ENCODE results near the gene SLC34A1.

SLC34A1 gene

GRCh38 chr5:177426566-177427210 is 42.5 kb downstream of the SLC34A1 start, which contains the start of gene GRK6:
TSS of gene GRK6 (plus strand) at chr5:177426676. CDS start at chr5:177426846, 170 bp downstream.
- TF ChIP-seq TAF1 (IDR thresholded peaks at IDR 0.05; ENCODE audit: borderline replicate concordance, low read depth, low read length), result peak; percentile 24; the same call in 1 of the 2 replicates
- no peak for TF ChIP-seq POLR2AphosphoS5 (IDR thresholded peaks at IDR 0.05; ENCODE audit: low read depth, low read length)
- TF ChIP-seq POLR2A (IDR thresholded peaks at IDR 0.05; ENCODE audit: low read depth, low read length), result peak; percentile 75
- FAIRE-seq (peak; percentile 74), DNase-seq (ENCODE audit: insufficient read length) (no peak)

GRCh38 chr5:177427211-177427822 is 43.1 kb downstream of the SLC34A1 start:
- no peak; the same call in 1 of the 2 replicates for TF ChIP-seq POLR2AphosphoS5 (IDR thresholded peaks at IDR 0.05; ENCODE audit: low read depth, low read length)
- TF ChIP-seq TAF1 (IDR thresholded peaks at IDR 0.05; ENCODE audit: borderline replicate concordance, low read depth, low read length), result no peak
- TF ChIP-seq POLR2A (IDR thresholded peaks at IDR 0.05; ENCODE audit: low read depth, low read length), result no peak
- FAIRE-seq, result no peak
- no peak for DNase-seq (ENCODE audit: insufficient read length)

- DNase-seq (ENCODE audit: insufficient read length) (no peak), FAIRE-seq (peak; percentile 27)
- peak; percentile 22; the same call in 1 of the 2 replicates for TF ChIP-seq POLR2A (IDR thresholded peaks at IDR 0.05; ENCODE audit: low read depth, low read length)
- no peak for TF ChIP-seq TAF1 (IDR thresholded peaks at IDR 0.05; ENCODE audit: borderline replicate concordance, low read depth, low read length)
- TF ChIP-seq POLR2AphosphoS5 (IDR thresholded peaks at IDR 0.05; ENCODE audit: low read depth, low read length), result no peak; the same call in 1 of the 2 replicates
Measured at GRCh38 chr5:177427919-177428573, 43.8 kb downstream of the SLC34A1 start.

GRCh38 chr5:177428574-177429217 is 44.5 kb downstream of the SLC34A1 start:
- FAIRE-seq (no peak), DNase-seq (ENCODE audit: insufficient read length) (no peak)
- no peak for TF ChIP-seq POLR2AphosphoS5 (IDR thresholded peaks at IDR 0.05; ENCODE audit: low read depth, low read length)
- no peak for TF ChIP-seq TAF1 (IDR thresholded peaks at IDR 0.05; ENCODE audit: borderline replicate concordance, low read depth, low read length)
- TF ChIP-seq POLR2A (IDR thresholded peaks at IDR 0.05; ENCODE audit: low read depth, low read length), result no peak

GRCh38 chr5:177429248-177430040 is 45.2 kb downstream of the SLC34A1 start:
- no peak for TF ChIP-seq TAF1 (IDR thresholded peaks at IDR 0.05; ENCODE audit: borderline replicate concordance, low read depth, low read length)
- no peak for TF ChIP-seq POLR2A (IDR thresholded peaks at IDR 0.05; ENCODE audit: low read depth, low read length)
- TF ChIP-seq POLR2AphosphoS5 (IDR thresholded peaks at IDR 0.05; ENCODE audit: low read depth, low read length), result peak; percentile 20; the same call in 1 of the 2 replicates
- DNase-seq (ENCODE audit: insufficient read length), result no peak
- FAIRE-seq, result peak; percentile 94

GRCh38 chr5:177430140-177430951 is 46.1 kb downstream of the SLC34A1 start:
- TF ChIP-seq POLR2A (IDR thresholded peaks at IDR 0.05; ENCODE audit: low read depth, low read length) (no peak), POLR2AphosphoS5 (IDR thresholded peaks at IDR 0.05; ENCODE audit: low read depth, low read length) (0 out of 2 replicates have a peak, but pooled peaks have one; percentile 14)
- FAIRE-seq (peak; percentile 62), DNase-seq (ENCODE audit: insufficient read length) (no peak)

- DNase-seq (ENCODE audit: insufficient read length), result no peak
- no peak for TF ChIP-seq TAF1 (IDR thresholded peaks at IDR 0.05; ENCODE audit: borderline replicate concordance, low read depth, low read length)
- TF ChIP-seq POLR2A (IDR thresholded peaks at IDR 0.05; ENCODE audit: low read depth, low read length), result no peak
- no peak for TF ChIP-seq POLR2AphosphoS5 (IDR thresholded peaks at IDR 0.05; ENCODE audit: low read depth, low read length)
- peak; percentile 62 for FAIRE-seq
Measured at GRCh38 chr5:177430972-177431316, 46.7 kb downstream of the SLC34A1 start.

- FAIRE-seq, result peak; percentile 99
- TF ChIP-seq POLR2AphosphoS5 (IDR thresholded peaks at IDR 0.05; ENCODE audit: low read depth, low read length), result peak; percentile 83
- TF ChIP-seq TAF1 (IDR thresholded peaks at IDR 0.05; ENCODE audit: borderline replicate concordance, low read depth, low read length), result 0 out of 2 replicates have a peak, but pooled peaks have one; percentile 34
- peak; percentile 63; the same call in 1 of the 2 replicates for TF ChIP-seq POLR2A (IDR thresholded peaks at IDR 0.05; ENCODE audit: low read depth, low read length)
- DNase-seq (ENCODE audit: insufficient read length), result peak; percentile 77
Measured at GRCh38 chr5:177431317-177432142, 47.3 kb downstream of the SLC34A1 start.

- DNase-seq (ENCODE audit: insufficient read length) (no peak), FAIRE-seq (no peak)
- TF ChIP-seq TAF1 (IDR thresholded peaks at IDR 0.05; ENCODE audit: borderline replicate concordance, low read depth, low read length) (no peak), POLR2A (IDR thresholded peaks at IDR 0.05; ENCODE audit: low read depth, low read length) (no peak), POLR2AphosphoS5 (IDR thresholded peaks at IDR 0.05; ENCODE audit: low read depth, low read length) (no peak)
Measured at GRCh38 chr5:177432143-177432838, 48.1 kb downstream of the SLC34A1 start.
